ENCODE data around the gene BACH1.

BACH1 gene

DNA sequence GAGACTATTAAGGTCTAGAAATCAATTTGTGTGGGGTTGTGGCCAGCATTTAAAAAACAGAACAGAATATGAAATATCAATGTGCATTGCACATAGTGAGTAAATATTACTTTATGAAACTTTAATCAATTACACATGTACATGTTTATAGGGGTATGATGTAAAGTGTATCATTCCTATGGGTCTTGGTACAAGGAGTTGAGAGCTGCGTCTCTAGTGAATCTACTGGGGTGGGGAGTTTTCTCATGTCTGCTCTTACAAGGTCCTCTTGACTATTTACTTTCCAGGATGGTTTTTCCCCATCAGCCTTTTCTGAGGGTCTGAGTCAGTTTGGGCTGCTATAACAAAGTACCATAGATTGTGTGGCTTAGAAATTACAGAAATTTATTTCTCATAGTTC lies 75.8 kb downstream of the BACH1 start:
- Histone ChIP-seq H3K27ac (ENCODE audit: low read length) (no peak overlapping the region), H3K9ac (ENCODE audit: low read length) (no peak overlapping the region), H3K36me3 (ENCODE audit: control insufficient read depth, low read depth, low read length) (no peaks in the 10 kb centered on the region)

DNA sequence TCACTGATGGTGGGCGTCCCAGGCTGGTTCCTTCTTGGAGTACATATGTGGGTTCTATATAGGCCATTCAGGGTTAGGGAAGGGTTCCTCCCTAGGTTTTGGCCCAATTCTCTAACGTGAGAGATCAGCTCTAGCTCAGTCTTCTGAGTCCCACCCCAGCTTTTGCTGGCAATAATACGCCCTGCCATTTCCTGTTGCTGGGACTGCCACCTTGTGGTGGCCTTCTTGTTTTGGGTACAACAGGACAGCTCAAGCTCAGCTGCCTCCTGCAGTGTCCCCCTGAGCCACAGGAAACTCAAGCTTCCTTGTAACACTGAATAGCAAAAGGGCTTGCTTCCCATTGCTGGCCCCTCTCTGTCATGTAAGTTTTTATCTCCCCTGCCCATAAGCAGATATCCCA lies 77.8 kb downstream of the BACH1 start:
- Histone ChIP-seq H3K4me3 (ENCODE audit: low read length) (no peak overlapping the region), H3K27me3 (ENCODE audit: control insufficient read depth, insufficient read depth, low read length) (no peaks in the 10 kb centered on the region), H3K36me3 (ENCODE audit: control insufficient read depth, low read depth, low read length) (no peaks in the 10 kb centered on the region), H3K9me3 (ENCODE audit: control insufficient read depth, low read depth, low read length) (no peaks in the 10 kb centered on the region), H3K4me1 (ENCODE audit: control insufficient read depth, low read depth, low read length) (peaks cover 3% of the 10 kb centered on the region), H3K9ac (ENCODE audit: low read length) (no peak overlapping the region), H3K27ac (ENCODE audit: low read length) (no peak overlapping the region)

More for the DNA sequence above, 75.8 kb downstream of the BACH1 start:
- Histone ChIP-seq H3K4me1 (ENCODE audit: control insufficient read depth, low read depth, low read length) (peaks cover 3% of the 10 kb centered on the region), H3K27me3 (ENCODE audit: control insufficient read depth, insufficient read depth, low read length) (no peaks in the 10 kb centered on the region), H3K4me3 (ENCODE audit: low read length) (no peak overlapping the region), H3K9me3 (ENCODE audit: control insufficient read depth, low read depth, low read length) (no peaks in the 10 kb centered on the region)

DNA sequence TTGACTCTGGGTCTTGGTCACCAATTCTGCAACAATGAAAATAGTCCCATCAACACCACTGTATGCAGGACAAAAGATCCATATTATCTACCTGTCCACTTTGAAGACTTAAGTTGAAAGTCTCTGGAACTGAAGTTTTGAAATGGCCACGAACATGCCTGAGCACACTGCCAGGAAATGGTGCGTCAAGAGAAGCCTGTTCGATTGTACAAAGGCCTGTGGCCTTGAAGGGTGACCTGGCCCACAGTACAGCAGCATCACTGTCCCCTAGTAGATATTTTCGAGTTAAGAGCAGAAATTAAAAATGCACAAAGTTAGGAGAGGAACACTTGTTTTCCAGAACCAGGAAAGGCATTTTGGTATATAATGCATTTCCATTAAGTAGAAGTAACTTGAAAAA lies 78.5 kb downstream of the BACH1 start:
- Histone ChIP-seq H3K9me3 (ENCODE audit: control insufficient read depth, low read depth, low read length) (no peaks in the 10 kb centered on the region), H3K36me3 (ENCODE audit: control insufficient read depth, low read depth, low read length) (no peaks in the 10 kb centered on the region), H3K4me3 (ENCODE audit: low read length) (no peak overlapping the region), H3K4me1 (ENCODE audit: control insufficient read depth, low read depth, low read length) (peaks cover 3% of the 10 kb centered on the region), H3K27me3 (ENCODE audit: control insufficient read depth, insufficient read depth, low read length) (no peaks in the 10 kb centered on the region), H3K9ac (ENCODE audit: low read length) (no peak overlapping the region), H3K27ac (ENCODE audit: low read length) (no peak overlapping the region)

DNA sequence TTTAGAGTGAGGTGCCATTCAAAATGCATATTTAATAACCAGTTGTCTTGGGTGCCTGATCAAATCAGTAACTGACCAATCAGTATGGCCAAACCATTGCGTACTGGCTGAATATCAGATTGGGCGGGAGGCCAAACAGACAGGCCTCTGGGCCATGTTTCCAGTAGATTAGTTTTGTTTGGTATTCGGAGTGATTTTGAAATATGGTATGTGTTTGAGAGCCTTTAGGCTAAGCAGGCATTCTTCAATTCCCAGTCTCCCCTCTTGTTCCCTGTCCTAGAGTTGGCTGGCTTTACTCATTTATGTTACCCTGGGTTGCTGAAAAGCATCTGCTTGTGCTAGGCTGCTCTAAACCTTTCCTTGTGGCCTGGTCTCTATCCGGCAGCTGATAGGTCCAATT lies 80.1 kb downstream of the BACH1 start:
- Histone ChIP-seq H3K27ac (ENCODE audit: low read length) (no peak overlapping the region), H3K27me3 (ENCODE audit: control insufficient read depth, insufficient read depth, low read length) (no peaks in the 10 kb centered on the region), H3K4me1 (ENCODE audit: control insufficient read depth, low read depth, low read length) (peaks cover 3% of the 10 kb centered on the region), H3K9me3 (ENCODE audit: control insufficient read depth, low read depth, low read length) (no peaks in the 10 kb centered on the region), H3K36me3 (ENCODE audit: control insufficient read depth, low read depth, low read length) (no peaks in the 10 kb centered on the region), H3K9ac (ENCODE audit: low read length) (no peak overlapping the region), H3K4me3 (ENCODE audit: low read length) (no peak overlapping the region)

DNA sequence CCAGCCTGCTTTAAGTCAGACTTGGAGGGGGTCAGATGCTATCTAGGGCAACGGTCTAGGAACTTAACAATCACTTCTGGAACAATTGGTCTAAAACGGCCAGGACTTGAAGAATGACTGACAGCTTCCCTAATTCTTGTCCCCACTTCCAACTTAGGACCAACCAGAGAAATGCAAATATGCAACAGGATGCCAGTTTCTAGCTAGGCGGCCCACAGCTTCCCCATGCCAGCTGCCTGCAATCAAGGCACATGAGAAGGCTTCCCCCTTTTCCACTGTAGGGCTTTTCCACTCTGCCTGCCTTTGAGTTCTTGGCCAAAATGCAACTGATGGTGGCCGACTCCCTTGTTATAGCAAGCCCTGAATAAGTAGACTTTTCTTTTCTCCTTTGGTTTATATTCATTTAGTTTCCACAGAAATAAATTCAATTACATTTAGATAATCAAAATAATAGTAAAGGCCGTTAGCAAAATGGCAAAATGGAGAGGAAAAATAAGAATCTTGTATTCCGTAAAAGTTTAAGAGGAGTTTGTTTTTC lies 80.9 kb downstream of the BACH1 start:
- Histone ChIP-seq H3K4me3 (ENCODE audit: low read length) (no peak overlapping the region), H3K27me3 (ENCODE audit: control insufficient read depth, insufficient read depth, low read length) (no peaks in the 10 kb centered on the region), H3K27ac (ENCODE audit: low read length) (no peak overlapping the region), H3K4me1 (ENCODE audit: control insufficient read depth, low read depth, low read length) (peaks cover 3% of the 10 kb centered on the region), H3K9ac (ENCODE audit: low read length) (no peak overlapping the region), H3K36me3 (ENCODE audit: control insufficient read depth, low read depth, low read length) (no peaks in the 10 kb centered on the region), H3K9me3 (ENCODE audit: control insufficient read depth, low read depth, low read length) (no peaks in the 10 kb centered on the region)

DNA sequence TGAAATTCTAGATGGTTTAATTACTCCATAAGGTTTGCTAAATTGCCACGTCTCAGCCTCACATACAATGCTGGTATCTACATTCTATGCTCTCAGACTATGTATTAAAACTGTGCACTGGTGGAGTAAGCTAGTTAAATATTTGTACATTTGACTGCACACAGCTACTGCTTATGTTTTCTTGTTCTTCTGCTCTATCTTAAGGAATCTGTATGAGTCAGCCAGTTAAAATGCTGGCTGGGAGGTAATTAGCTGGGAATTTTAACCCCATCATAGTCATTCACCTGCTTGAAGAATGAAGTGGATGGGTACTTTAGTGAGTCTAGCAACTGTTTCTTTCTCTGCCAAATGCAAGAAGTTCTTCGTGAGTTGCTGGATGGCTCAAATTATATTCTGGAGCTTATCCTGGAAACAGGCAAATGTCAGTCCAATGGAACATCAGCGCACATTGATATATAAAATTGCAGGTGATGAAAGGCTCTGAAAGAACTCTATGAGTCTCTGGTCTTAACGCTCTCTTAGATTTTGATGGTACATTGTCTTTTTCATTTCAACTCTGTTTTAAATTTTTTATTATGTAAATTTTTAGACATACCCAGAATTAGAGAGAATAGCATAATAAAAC lies 83.4 kb downstream of the BACH1 start:
- no peaks in the 10 kb centered on the region for H3K9me3 ChIP-seq (ENCODE audit: control insufficient read depth, low read depth, low read length)
- H3K4me1 ChIP-seq (ENCODE audit: control insufficient read depth, low read depth, low read length) = no peaks in the 10 kb centered on the region
- no peak overlapping the region for H3K4me3 ChIP-seq (ENCODE audit: low read length)
- H3K36me3 ChIP-seq (ENCODE audit: control insufficient read depth, low read depth, low read length) = no peaks in the 10 kb centered on the region
- H3K27me3 ChIP-seq (ENCODE audit: control insufficient read depth, insufficient read depth, low read length) = no peaks in the 10 kb centered on the region
- no peak overlapping the region for H3K9ac ChIP-seq (ENCODE audit: low read length)
- no peak overlapping the region for H3K27ac ChIP-seq (ENCODE audit: low read length)

DNA sequence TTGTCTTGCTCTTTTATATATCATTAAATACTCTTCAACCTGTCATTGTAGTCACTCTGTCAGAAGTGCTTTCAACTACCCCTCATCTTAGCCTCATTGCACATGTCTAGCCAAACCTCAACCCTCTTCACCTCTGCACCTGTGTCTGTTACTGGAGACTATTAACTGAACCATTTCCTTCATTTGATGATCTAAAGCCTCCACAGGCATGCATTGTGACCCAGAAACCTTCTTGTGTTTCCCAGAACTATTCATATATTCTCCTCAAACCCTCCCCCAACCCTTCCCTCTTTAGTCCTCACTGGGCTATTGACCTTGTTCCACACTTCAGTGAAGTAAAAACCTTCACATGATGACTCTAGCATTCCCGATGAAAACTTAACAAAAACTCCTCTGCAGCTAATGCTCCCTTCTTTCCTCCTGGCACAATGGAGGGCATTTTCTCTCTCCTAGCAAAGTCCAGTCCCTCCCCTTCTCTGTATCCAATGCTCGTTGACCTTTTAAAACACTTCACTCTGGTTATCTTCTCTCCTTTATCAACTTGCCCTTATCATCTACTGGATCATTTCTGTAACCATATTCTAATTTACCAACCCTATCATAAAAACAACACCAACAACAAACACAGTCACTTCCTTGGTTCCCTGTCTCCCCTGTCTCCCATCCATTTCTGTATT lies 86.1 kb downstream of the BACH1 start:
- Histone ChIP-seq H3K27ac (ENCODE audit: low read length) (no peak overlapping the region), H3K4me3 (ENCODE audit: low read length) (no peak overlapping the region), H3K36me3 (ENCODE audit: control insufficient read depth, low read depth, low read length) (no peaks in the 10 kb centered on the region), H3K9me3 (ENCODE audit: control insufficient read depth, low read depth, low read length) (no peaks in the 10 kb centered on the region), H3K9ac (ENCODE audit: low read length) (no peak overlapping the region), H3K4me1 (ENCODE audit: control insufficient read depth, low read depth, low read length) (no peaks in the 10 kb centered on the region), H3K27me3 (ENCODE audit: control insufficient read depth, insufficient read depth, low read length) (no peaks in the 10 kb centered on the region)

DNA sequence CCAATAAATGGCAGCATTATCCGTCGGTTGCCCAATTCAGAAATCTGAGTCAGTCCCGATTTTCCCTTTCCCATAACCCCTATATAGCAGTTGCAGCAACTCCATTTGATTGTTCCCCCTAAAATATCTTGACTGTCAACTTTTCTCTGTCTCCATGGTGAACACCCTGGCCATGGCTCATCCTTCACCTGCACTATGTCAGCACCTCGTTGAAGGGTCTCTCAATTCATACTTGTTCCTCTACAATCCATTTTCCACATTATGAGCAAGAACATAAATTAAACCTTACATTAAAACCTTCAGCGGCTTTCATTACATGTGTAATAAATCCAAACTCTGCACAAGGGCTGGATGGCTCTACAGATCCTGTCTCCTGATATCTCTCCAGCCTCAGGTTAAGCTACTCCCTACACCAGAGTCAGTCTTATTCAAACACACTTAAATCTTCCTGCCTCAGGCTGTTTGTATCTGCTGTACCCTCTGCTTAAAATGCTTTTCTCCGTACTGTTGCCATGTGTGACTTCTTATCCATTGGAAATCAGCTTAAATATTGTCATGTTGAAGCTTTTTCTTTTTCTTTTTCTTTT lies 87.3 kb downstream of the BACH1 start:
- Histone ChIP-seq H3K36me3 (ENCODE audit: control insufficient read depth, low read depth, low read length) (no peaks in the 10 kb centered on the region), H3K4me1 (ENCODE audit: control insufficient read depth, low read depth, low read length) (no peaks in the 10 kb centered on the region), H3K9me3 (ENCODE audit: control insufficient read depth, low read depth, low read length) (no peaks in the 10 kb centered on the region), H3K27ac (ENCODE audit: low read length) (no peak overlapping the region), H3K4me3 (ENCODE audit: low read length) (no peak overlapping the region), H3K9ac (ENCODE audit: low read length) (no peak overlapping the region), H3K27me3 (ENCODE audit: control insufficient read depth, insufficient read depth, low read length) (no peaks in the 10 kb centered on the region)

DNA sequence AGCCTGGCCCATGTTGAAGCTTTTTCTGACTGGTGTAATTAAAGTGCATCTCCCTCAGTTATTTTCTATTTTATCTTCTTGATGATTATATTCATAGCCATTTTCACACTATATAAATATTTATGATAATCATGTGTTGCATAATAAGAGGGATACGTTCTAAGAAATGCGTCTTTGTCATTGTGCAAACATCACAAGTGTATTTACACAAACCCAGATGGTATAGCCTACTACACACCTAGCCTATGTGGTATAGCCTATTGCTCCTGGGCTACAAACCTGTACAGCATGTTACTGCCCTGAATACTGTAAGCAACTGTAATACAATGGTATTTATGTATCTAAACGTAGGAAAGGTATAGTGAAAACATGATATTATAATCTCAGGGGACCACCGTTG lies 88.1 kb downstream of the BACH1 start:
- no peak overlapping the region for H3K9ac ChIP-seq (ENCODE audit: low read length)
- H3K27ac ChIP-seq (ENCODE audit: low read length) = no peak overlapping the region

DNA sequence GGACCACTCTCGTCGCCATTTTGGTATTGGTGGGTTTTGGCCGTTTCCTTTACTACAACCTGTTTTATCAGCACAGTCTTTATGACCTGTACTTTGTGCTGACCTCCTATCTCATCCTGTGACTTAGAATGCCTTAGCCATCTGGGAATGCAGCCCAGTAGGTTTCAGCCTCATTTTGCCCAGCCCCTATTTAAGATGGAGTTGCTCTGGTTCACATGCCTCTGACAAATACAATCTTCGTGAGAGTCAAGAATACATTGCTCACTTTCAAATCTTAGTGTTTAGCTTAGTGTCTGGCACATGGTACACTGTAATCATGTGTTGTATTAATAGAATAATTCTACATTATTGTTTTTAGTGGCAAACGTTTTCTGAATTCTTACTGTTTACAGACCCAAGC lies 88.9 kb downstream of the BACH1 start:
- Histone ChIP-seq H3K4me3 (ENCODE audit: low read length) (no peak overlapping the region), H3K27ac (ENCODE audit: low read length) (no peak overlapping the region), H3K4me1 (ENCODE audit: control insufficient read depth, low read depth, low read length) (no peaks in the 10 kb centered on the region), H3K9ac (ENCODE audit: low read length) (no peak overlapping the region), H3K27me3 (ENCODE audit: control insufficient read depth, insufficient read depth, low read length) (no peaks in the 10 kb centered on the region), H3K9me3 (ENCODE audit: control insufficient read depth, low read depth, low read length) (no peaks in the 10 kb centered on the region), H3K36me3 (ENCODE audit: control insufficient read depth, low read depth, low read length) (no peaks in the 10 kb centered on the region)

More for the DNA sequence above, 88.1 kb downstream of the BACH1 start:
- Histone ChIP-seq H3K4me1 (ENCODE audit: control insufficient read depth, low read depth, low read length) (no peaks in the 10 kb centered on the region), H3K9me3 (ENCODE audit: control insufficient read depth, low read depth, low read length) (no peaks in the 10 kb centered on the region), H3K36me3 (ENCODE audit: control insufficient read depth, low read depth, low read length) (no peaks in the 10 kb centered on the region), H3K27me3 (ENCODE audit: control insufficient read depth, insufficient read depth, low read length) (no peaks in the 10 kb centered on the region), H3K4me3 (ENCODE audit: low read length) (no peak overlapping the region)

DNA sequence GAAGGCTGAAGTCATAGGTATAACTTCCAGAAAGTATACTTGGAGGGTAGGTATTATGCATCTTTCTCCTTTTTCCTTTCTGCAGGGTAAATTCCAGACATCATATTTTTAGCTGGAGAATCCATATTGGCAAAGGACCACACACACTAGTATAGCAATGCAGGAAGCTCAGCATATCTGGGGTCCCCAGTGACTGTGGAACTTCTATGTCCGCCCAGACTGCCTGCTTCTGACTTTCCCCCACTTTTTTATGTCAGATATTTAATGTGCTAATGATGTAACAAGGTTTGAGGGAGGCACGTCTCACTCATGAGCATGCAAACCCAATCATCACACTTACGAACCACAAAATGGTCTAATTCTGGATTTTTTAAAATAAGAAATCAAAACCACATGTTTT lies 90.4 kb downstream of the BACH1 start:
- no peak overlapping the region for H3K4me3 ChIP-seq (ENCODE audit: low read length)
- H3K27ac ChIP-seq (ENCODE audit: low read length) = no peak overlapping the region
- H3K9me3 ChIP-seq (ENCODE audit: control insufficient read depth, low read depth, low read length) = no peaks in the 10 kb centered on the region
- no peaks in the 10 kb centered on the region for H3K4me1 ChIP-seq (ENCODE audit: control insufficient read depth, low read depth, low read length)
- no peak overlapping the region for H3K9ac ChIP-seq (ENCODE audit: low read length)
- H3K27me3 ChIP-seq (ENCODE audit: control insufficient read depth, insufficient read depth, low read length) = no peaks in the 10 kb centered on the region
- no peaks in the 10 kb centered on the region for H3K36me3 ChIP-seq (ENCODE audit: control insufficient read depth, low read depth, low read length)

DNA sequence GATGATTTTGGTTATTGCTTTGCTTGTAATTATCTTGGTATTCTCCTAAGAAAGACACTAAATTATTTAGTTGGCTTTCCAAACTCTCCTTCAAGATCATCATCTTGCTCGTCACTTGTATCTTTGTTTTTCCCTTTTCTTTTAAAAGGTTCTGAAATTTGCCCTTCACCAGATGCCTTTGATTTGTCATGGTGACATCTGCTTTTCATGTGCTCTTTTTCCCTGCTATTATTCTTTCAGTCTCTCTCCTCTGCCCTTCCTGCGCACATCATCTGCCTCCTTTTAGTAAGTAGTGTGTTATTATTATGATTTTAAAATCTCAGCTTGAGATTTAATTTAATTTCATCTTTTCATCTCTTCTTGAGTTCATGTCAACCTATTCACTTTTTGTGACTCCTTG lies 92.1 kb downstream of the BACH1 start:
- no peaks in the 10 kb centered on the region for H3K36me3 ChIP-seq (ENCODE audit: control insufficient read depth, low read depth, low read length)
- H3K4me1 ChIP-seq (ENCODE audit: control insufficient read depth, low read depth, low read length) = no peaks in the 10 kb centered on the region

More for the DNA sequence above, 92.1 kb downstream of the BACH1 start:
- Histone ChIP-seq H3K9ac (ENCODE audit: low read length) (no peak overlapping the region), H3K9me3 (ENCODE audit: control insufficient read depth, low read depth, low read length) (no peaks in the 10 kb centered on the region), H3K27ac (ENCODE audit: low read length) (no peak overlapping the region), H3K27me3 (ENCODE audit: control insufficient read depth, insufficient read depth, low read length) (no peaks in the 10 kb centered on the region), H3K4me3 (ENCODE audit: low read length) (no peak overlapping the region)
